ENCODE data around the gene ELMO1. TPM values are rescaled to one million over a fixed set of nuclear protein-coding genes. Genes with fewer than 3 reads are reported as not detected.

Gene ELMO1
- total RNA-seq, 1 donor from 2014 or later: 110 TPM

DNA sequence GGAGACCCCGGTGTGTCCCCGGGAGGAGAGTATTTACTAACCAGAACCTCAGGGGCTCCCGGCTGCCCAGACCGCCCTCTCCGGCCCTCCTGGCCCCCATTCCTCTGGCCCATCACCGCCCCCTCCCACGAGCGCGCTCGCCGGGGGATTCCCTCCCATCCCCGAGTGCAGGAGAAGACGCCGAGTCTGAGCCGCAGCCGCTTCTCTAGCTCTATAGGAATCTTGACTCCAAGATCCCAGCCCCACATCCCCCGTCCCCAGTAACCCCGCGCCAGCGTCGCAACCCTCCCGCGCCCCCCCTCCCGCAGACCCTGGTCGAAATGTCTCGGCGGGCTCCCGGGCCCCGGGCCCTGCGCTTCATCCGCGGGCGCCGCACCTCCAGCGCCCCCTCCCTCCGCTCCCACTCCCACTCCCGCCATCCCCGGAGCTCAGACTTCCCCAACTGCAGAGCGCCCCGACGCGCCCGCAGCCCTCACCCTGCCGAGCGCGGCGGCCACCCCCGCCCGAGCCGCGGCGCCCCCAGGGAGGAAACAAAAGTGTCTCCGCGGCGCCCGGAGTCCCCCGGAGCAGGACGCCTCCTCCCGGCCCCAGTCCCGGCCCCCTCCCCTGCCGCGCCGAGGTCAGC is 541 bp downstream of the ELMO1 start:
- DNase-seq: no peak
- intact Hi-C loops (cut with micrococcal nuclease): loop anchor here (1.0 to 5.0 kb wide), 8 partner anchors 9 to 241 kb away; no protein-coding TSS in a partner anchor
- H3K4me1 Mint-ChIP-seq: peaks cover 43% of the 10 kb centered on the region

DNA sequence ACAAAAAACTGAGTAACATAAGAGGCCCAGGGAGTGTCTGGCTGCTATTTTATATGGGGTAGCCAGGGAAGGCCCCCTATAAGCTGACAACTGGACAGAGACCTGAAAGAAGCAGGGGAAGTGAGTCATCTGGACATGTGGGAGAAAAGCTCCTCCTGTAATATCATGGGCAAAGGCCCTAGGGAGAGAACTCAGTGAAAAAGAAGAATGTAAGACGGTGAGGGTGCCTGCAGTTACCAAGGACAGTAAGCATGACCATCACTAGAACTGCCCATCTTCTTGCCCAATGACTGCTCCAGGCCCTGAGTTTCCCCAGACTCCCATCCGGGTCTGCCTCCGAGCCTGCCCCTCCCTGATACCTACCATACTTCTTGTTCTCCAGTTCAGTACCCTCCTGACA is 2.3 kb downstream of the ELMO1 start:
- Mint-ChIP-seq H3K36me3 (ENCODE audit: low read depth) (peaks cover 37% of the 10 kb centered on the region), H3K9me3 (no peaks in the 10 kb centered on the region), H3K4me3 (peak overlapping the region; percentile 98), H3K4me1 (peaks cover 54% of the 10 kb centered on the region), H3K27ac (peak overlapping the region; percentile 90), H3K27me3 (no peaks in the 10 kb centered on the region)
- intact Hi-C loops (cut with micrococcal nuclease): loop anchor here (5.0 kb wide), 2 partner anchors 209 to 239 kb away; no protein-coding TSS in a partner anchor
- DNase-seq: no peak

More for the DNA sequence above, 541 bp downstream of the ELMO1 start:
- Mint-ChIP-seq H3K27ac (peak overlapping the region; percentile 99), H3K36me3 (ENCODE audit: low read depth) (peaks cover 26% of the 10 kb centered on the region), H3K27me3 (peaks cover 6% of the 10 kb centered on the region), H3K9me3 (peaks cover 5% of the 10 kb centered on the region), H3K4me3 (peak overlapping the region; percentile 98)

DNA sequence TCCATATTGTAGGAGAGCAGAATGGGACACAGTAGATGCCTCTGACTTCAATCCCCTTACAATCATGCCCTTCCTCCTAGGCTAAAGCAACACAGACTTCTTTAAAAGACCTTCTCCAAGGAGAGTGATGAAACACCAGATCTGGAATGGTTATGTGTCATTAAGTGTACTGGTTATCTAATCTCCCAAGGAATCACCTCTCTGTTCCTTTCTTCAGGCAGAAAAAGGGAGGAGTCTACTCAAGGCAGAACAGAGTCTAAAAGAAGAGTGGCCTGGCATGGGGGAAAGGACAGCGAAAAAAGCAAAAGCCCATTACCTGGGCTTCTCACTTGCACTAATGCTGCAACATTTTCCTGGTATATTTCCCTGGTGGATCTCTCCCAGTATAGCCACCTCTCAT is 2.9 kb downstream of the ELMO1 start:
- intact Hi-C loops (cut with micrococcal nuclease): loop anchor here (5.0 kb wide), 2 partner anchors 208 to 238 kb away; no protein-coding TSS in a partner anchor
- Mint-ChIP-seq H3K4me1 (peaks cover 60% of the 10 kb centered on the region), H3K27ac (peak overlapping the region; percentile 90), H3K9me3 (no peaks in the 10 kb centered on the region), H3K4me3 (peak overlapping the region; percentile 98), H3K27me3 (no peaks in the 10 kb centered on the region), H3K36me3 (ENCODE audit: low read depth) (peaks cover 37% of the 10 kb centered on the region)
- DNase-seq: no peak

DNA sequence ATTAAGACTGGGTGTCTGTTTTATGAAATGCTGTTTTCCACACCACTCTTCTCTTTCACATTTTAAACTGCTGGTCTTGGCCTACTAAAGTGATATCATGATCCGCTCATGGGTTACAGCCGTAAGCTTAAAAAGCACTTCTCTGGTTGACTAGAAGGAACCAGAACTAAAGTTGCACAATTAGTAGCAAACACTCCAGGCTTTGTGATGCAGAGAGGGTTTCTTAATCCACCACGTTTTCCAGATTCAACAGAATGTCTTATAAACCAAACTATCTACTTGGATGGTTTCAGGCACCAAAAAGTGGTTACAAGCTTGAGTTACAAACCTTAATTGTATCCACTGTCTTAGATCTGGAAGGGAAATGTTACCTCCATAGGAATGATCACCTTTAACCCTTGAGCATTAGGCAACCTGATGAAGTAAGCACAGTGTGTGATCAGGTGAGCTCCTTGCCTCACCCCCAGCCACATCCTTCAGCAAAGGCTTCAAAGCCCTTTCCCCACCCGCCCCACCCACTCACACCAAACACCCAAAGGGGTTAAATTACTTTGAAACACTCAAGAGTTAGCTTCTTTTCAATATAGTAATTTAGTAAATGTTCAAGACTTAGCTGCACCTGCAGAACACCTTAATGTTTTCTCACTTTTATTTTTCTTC is 3.5 kb downstream of the ELMO1 start:
- Mint-ChIP-seq H3K36me3 (ENCODE audit: low read depth) (peaks cover 37% of the 10 kb centered on the region), H3K27me3 (no peaks in the 10 kb centered on the region), H3K27ac (peak overlapping the region; percentile 90), H3K4me1 (peaks cover 63% of the 10 kb centered on the region), H3K4me3 (peak overlapping the region; percentile 39), H3K9me3 (no peaks in the 10 kb centered on the region)
- DNase-seq: no peak
- intact Hi-C loops (cut with micrococcal nuclease): loop anchor here (5.0 kb wide), 2 partner anchors 208 to 238 kb away; no protein-coding TSS in a partner anchor

DNA sequence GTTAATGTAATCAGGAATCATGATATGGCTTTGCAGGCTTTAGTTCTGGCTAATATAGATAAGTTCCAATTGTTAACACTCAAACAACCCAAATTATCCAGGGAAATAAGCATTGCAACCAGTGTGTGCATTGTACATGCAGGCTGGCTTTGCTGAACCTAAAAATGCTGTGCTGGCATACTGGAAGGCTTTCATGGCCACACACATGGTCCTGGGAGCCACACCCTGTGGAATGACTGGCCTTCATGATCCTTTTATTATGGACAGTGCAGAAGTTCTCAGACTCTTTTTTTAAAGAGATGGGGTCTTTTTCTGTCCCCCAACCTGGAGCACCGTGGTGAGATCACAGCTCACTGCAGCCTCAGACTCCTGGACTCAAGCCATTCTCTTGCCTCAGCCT is 5.0 kb downstream of the ELMO1 start:
- no peak for DNase-seq
- Mint-ChIP-seq H3K4me1 (peaks cover 63% of the 10 kb centered on the region), H3K36me3 (ENCODE audit: low read depth) (peaks cover 40% of the 10 kb centered on the region), H3K4me3 (no peak overlapping the region), H3K27me3 (no peaks in the 10 kb centered on the region), H3K9me3 (no peaks in the 10 kb centered on the region), H3K27ac (no peak overlapping the region)
- intact Hi-C loops (cut with micrococcal nuclease): no loop called here

DNA sequence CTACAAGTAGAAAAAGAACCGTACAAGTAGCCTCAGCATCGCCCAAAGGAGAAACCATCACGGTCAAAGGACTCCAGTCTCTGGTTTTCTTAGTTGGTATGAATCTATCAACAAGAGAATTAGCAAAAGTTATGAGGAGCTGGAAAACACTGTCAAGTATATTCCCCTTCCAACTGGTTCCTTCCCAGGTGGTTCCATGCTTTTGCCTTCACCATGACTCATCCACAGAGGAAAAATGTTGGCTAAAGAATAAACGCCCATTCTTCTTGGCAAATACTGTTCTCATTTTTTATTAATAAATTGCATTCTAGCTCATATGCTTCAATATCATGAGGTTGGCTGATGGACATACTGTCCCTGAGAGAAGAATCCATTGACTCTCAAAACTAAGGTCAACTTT is 6.4 kb downstream of the ELMO1 start:
- intact Hi-C loops (cut with micrococcal nuclease): no loop called here
- Mint-ChIP-seq H3K36me3 (ENCODE audit: low read depth) (peaks cover 42% of the 10 kb centered on the region), H3K27me3 (no peaks in the 10 kb centered on the region), H3K4me1 (peaks cover 61% of the 10 kb centered on the region), H3K4me3 (no peak overlapping the region), H3K27ac (peak overlapping the region; percentile 85), H3K9me3 (no peaks in the 10 kb centered on the region)
- no peak for DNase-seq

DNA sequence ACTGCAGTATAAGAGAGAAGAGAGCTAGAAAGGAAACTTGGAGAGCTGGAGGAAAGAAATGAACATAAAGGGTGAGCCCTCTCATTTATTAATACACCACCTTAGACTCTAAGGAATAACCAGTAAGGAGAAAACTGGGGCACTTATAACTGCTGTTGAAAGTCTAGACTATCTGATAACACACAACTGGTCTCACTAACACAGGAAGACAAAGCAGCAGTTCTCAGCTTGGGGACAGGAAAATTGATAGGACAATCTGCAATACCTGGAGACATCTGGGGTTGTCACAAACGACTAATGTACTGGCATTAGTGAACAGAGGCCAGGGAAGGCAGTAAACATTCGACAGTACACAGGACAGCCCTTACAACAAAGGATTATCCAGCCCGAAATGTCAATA is 6.8 kb downstream of the ELMO1 start:
- peaks cover 58% of the 10 kb centered on the region for H3K4me1 Mint-ChIP-seq
- H3K4me3 Mint-ChIP-seq: peak overlapping the region; percentile 68
- H3K9me3 Mint-ChIP-seq: no peaks in the 10 kb centered on the region
- no peaks in the 10 kb centered on the region for H3K27me3 Mint-ChIP-seq
- H3K27ac Mint-ChIP-seq: peak overlapping the region; percentile 85
- DNase-seq: no peak
- H3K36me3 Mint-ChIP-seq (ENCODE audit: low read depth): peaks cover 42% of the 10 kb centered on the region
- intact Hi-C loops (cut with micrococcal nuclease): loop anchor here (2.0 kb wide), 1 partner anchor 1051 kb away; no protein-coding TSS in a partner anchor

DNA sequence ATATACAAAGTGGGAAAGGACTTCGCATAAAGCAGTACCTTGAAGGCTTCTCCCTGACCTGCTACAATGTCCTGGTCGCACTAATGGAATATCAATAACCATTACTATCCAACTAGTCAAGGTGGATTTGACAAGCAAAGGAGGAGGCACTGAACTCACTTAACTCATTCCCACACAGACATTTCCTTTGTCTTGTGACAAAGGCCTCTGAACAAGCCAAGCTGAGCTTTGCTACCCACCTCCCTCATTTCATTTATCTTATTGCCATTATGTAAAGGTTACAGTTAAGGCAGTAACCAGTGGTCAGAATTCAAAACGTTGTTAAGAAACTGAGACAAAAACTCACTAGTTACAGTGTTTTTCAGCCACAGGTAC is 7.3 kb downstream of the ELMO1 start:
- H3K36me3 Mint-ChIP-seq (ENCODE audit: low read depth): peaks cover 39% of the 10 kb centered on the region
- no peaks in the 10 kb centered on the region for H3K27me3 Mint-ChIP-seq
- peak overlapping the region; percentile 85 for H3K27ac Mint-ChIP-seq
- intact Hi-C loops (cut with micrococcal nuclease): loop anchor here (2.0 kb wide), 1 partner anchor 1051 kb away; no protein-coding TSS in a partner anchor
- peaks cover 56% of the 10 kb centered on the region for H3K4me1 Mint-ChIP-seq
- no peak for DNase-seq
- peak overlapping the region; percentile 68 for H3K4me3 Mint-ChIP-seq
- no peaks in the 10 kb centered on the region for H3K9me3 Mint-ChIP-seq

DNA sequence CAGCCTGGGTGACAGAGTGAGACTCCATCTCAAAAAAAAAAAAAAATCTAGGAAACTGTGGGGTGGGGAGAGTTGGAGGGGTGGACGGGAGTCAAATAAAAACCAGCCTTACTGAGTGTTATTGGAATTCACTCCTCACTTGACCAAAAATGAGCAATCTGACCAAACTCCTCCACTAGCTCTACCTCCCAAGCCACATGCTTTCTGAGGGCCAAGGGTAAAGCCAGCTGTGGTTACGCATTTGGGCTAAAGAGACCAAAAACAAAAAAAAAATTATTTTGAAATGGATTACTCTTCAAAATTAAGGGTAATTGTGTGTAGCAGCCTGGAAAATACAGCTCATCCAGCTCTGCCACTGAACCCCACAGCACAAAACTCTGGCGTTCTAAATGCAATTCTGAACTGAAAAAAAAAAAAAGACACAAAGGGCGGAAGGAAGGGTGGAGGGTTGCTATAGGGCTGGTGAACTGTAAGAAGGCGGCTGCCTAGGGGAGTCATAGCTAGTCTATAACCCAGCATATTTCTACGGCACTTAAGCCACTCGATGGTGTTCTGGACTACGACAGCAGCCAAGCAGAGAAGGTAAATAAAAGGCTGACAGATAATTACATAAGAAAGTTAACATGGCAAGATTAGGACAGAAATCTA is 7.8 kb downstream of the ELMO1 start:
- H3K27me3 Mint-ChIP-seq: no peaks in the 10 kb centered on the region
- peak overlapping the region; percentile 85 for H3K27ac Mint-ChIP-seq
- peaks cover 51% of the 10 kb centered on the region for H3K4me1 Mint-ChIP-seq
- DNase-seq: peak; percentile 80
- H3K4me3 Mint-ChIP-seq: peak overlapping the region; percentile 68
- H3K9me3 Mint-ChIP-seq: peaks cover 3% of the 10 kb centered on the region
- intact Hi-C loops (cut with micrococcal nuclease): loop anchor here (2.0 kb wide), 1 partner anchor 1050 kb away; no protein-coding TSS in a partner anchor
- H3K36me3 Mint-ChIP-seq (ENCODE audit: low read depth): peaks cover 38% of the 10 kb centered on the region

DNA sequence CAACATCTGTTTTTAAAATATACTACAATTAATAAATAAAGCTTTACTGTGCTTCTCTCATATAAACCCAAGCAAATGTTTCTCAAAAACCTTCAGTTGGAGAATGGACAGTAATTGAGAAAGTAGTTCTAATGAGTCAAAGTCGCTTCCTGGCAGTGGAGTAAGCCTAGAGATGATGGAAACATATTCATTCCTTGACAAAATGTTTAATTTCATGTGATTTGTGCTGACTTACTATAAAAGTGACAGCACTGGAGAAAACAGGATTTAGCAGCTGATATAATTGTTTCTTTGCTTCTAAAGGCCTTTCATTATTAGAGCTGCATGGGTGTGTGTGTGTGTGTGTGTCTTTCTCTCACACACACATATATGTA is 9.0 kb downstream of the ELMO1 start:
- Mint-ChIP-seq H3K4me3 (peak overlapping the region; percentile 16), H3K9me3 (peaks cover 5% of the 10 kb centered on the region), H3K27me3 (no peaks in the 10 kb centered on the region), H3K27ac (peak overlapping the region; percentile 85), H3K4me1 (peaks cover 49% of the 10 kb centered on the region), H3K36me3 (ENCODE audit: low read depth) (peaks cover 31% of the 10 kb centered on the region)
- intact Hi-C loops (cut with micrococcal nuclease): loop anchor here (1.0 to 2.0 kb wide), 4 partner anchors 9 to 1049 kb away; partner anchors contain the start of gene ELMO1
- DNase-seq: no peak

DNA sequence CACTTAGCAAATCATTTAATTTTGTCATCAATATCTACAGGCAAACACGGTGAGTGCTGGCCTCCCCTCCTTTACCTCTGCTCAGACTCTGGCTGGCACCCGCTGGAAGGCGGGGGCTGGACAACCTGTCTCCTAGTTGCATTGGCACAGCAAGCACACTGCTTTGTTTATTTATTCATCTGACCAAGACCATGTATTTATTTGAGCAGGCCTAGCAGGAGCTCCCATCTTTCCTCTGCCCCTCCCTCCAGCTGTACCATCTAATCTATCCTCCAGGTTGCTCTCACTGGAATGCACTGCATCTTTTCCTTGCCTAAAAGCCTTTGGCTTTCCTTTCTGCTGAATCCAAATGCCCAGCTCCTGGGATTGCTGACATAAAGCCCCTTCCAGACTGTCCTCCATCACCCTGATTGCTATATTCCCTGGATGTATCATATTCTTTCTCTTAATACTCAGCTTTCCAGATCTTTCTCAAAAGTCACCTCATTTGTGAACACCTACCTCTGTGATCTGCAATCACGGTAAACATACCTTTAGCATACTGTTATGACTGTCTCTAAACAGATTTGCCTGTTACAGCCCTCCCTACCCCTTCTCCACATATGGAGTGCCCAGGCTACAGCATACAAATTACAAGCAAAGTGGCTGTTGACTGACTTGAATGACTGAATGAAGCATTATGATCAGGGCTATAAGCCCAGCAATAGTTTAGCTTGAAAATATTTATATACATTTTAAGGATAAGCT is 9.6 kb downstream of the ELMO1 start:
- H3K4me1 Mint-ChIP-seq: peaks cover 51% of the 10 kb centered on the region
- intact Hi-C loops (cut with micrococcal nuclease): loop anchor here (1.0 kb wide), 3 partner anchors 9 to 86 kb away; partner anchors contain the start of gene ELMO1
- no peaks in the 10 kb centered on the region for H3K27me3 Mint-ChIP-seq
- DNase-seq: no peak
- no peak overlapping the region for H3K4me3 Mint-ChIP-seq
- H3K27ac Mint-ChIP-seq: peak overlapping the region; percentile 56
- H3K36me3 Mint-ChIP-seq (ENCODE audit: low read depth): peaks cover 26% of the 10 kb centered on the region
- peaks cover 5% of the 10 kb centered on the region for H3K9me3 Mint-ChIP-seq

DNA sequence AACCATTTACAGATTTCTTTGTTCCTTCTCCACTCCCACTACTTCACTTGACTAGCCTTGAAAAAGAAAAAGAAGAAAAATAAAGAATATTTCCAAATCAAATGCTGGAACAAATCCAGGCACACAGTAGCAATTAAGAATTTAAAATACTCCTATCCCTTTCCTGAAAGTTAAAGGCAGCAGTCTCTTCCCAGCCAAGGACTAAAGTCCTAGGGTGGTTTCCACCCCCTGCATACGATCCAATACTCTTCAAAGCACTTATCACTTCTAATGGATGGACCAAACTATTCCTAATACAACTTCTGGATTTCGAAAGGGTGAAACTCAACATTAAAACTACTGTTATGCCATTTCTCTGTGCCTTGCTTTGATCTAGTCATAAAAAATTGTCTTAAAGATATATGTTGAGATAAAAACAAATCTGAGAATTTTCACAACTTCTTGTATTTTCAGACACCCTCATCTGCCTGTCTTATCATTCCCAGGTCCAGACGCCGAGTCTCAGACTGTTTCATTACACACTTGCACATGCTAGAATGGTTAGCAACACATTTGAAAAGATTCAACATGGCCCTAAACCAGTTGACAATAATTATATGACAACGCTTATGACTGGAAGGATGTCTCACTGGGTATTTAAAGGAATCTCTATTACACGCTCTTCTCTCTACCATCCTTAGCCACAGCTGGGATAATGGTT is 13.4 kb downstream of the ELMO1 start:
- Mint-ChIP-seq H3K27me3 (no peaks in the 10 kb centered on the region), H3K9me3 (peaks cover 5% of the 10 kb centered on the region), H3K27ac (no peak overlapping the region), H3K4me3 (no peak overlapping the region), H3K4me1 (peaks cover 42% of the 10 kb centered on the region), H3K36me3 (ENCODE audit: low read depth) (peaks cover 14% of the 10 kb centered on the region)
- intact Hi-C loops (cut with micrococcal nuclease): no loop called here
- no peak for DNase-seq

DNA sequence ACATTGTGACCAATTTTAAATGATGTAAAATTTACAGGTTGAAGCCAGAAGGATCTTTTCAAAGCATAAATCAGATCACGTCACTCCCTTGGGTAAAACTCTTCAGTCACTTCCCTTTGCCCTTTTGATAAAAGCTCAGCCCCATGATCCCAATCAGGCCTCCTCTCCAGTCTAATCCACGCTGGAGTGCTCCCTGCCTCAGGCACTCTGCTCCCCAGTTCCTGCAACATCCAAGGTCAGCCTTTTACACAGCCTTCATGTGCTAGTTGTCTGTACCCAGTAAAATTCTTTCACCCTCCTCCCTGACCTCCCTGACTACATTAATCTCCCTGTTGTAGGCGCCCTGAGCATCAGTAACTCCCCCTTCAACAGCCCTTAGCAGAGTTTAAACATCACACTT is 14.1 kb downstream of the ELMO1 start:
- no peak for DNase-seq
- Mint-ChIP-seq H3K9me3 (peaks cover 5% of the 10 kb centered on the region), H3K4me1 (peaks cover 40% of the 10 kb centered on the region), H3K4me3 (no peak overlapping the region), H3K27me3 (no peaks in the 10 kb centered on the region), H3K36me3 (ENCODE audit: low read depth) (peaks cover 16% of the 10 kb centered on the region), H3K27ac (no peak overlapping the region)
- intact Hi-C loops (cut with micrococcal nuclease): no loop called here

All from activated CD4-positive, alpha-beta T cell treated with anti-CD3 and anti-CD28 coated beads, Interleukin-2, amount 10 ng/mL, durations not matched to agents 24 days and 14 days (primary cell).